NCI-H1436 (cell line): ENCODE results near the gene AGPS.
"Not testable (repeated sequence)": the region's sequence is repeated elsewhere in the genome, so short reads cannot be mapped to it uniquely, and the experiment has no call there.

Source experiments
- DNase-seq: peaks from one replicate; lab custom pipeline; 2025; lab: John Stamatoyannopoulos, UW

AGPS gene

DNA sequence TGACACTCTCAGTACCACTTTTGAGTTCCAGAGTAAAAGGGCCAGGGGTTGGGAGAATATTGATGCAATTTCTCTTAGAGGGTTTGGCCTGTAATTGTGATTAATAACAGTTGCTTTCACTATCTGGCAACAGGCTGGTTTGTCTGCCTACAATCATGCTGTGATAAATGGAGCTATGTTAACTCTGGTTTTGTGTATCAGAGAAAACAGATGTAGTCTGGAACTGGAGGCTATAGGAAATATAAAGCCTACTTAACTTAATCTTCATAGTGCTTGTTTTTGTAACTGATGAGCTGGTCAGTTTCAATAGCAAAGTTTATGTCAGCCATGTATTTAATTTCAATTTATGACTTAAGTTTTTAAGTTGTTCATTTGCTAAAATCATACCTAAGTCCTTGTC lies 138.0 kb downstream of the AGPS start:
- no peak for DNase-seq

DNA sequence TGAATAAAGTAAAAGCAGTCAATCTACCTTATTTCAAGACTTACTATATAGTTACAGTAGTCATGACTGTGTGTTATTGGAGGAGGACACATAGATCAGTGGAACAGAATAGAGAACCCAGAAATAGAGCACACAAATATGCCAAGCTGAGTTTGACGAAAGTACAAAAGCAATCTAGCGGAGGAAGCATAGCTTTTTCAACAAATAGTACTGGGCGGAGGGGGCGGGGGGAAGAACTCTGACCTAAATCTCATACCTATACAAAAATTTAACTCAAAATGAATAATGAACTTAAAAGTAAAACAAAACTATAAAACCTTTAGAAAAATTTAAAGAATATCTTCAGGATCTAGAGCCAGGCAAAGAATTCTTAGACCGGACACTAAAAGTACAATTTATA lies 139.1 kb downstream of the AGPS start:
- no peak for DNase-seq

DNA sequence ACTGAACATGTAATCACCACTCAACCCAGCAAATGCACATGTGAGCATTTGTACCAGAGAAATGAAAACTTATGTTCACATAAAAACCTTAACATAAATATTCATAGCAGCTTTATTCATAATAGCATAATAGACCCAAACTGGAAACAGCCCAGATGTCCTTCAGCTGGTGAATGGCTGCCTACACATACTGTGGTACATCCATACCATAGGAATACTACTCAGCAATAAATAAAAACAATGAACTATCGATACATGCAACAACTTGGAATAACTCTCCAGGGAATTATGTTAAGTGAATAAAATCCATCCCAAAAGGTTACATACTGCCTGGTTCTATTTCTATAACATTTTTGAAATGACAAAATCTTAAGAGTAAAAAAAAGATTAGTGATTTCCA lies 140.0 kb downstream of the AGPS start:
- DNase-seq, result no peak

DNA sequence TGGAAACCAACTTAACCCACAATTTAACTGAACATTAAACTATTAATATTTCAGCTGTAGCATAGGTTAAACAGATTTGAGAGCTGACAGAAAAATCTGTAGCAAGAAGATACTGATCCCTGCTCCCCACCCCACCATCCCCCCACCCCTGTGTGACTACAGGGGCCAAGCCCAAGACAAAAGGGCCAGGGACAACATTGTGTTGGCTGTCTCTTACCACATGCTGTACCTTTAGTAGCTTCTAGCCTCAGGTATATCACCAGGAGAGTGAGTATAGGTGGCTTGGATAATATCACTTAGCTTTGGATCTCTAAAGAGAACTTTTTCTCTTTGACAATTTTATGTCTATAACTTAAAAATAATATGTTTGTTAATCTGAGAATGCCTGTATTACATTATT lies 140.7 kb downstream of the AGPS start:
- no peak for DNase-seq

DNA sequence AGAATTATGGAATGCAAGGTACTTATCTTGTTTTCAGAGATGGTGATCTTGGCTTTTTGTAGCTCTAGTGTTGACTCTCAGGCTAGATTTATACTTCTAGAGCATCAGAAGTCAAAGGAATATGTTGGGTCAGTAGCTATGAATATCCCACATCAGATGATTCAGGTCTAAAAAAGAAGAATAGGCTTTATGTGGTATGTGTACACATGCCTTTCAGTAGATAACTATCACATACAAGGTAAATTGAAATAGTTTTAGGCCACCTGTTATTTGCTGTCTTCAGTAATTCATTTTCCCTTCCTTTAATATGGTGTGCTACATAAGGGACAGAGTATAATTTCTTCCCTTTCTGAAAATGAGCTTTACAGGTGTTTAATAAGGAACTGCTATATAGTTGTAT lies 142.4 kb downstream of the AGPS start:
- DNase-seq, result no peak

DNA sequence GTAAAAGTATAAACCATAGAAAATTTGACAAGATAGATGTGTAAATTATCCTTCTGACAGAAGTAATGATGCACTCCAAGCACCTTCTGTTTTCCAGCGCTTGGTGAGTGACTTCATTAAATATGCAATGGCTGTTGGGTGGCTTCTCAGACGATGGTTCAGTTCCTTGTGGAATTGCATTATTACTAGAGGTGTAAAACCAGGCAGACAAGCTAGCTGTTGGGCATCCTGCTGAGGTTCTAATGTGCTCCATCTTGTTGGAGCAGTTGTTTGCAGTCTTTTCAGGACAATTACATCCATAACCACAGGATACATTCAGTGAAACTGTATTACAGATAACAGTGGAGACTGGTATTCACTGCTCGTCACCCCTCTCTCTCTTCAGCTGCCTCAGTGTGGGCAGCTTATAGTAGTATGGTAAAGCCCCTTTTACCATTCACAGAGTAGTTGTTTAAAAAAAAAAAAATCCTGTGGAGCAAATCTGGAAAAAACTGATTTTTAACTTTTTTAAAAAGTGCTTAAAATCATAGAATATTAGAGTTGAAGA lies 143.5 kb downstream of the AGPS start:
- DNase-seq, result no peak

DNA sequence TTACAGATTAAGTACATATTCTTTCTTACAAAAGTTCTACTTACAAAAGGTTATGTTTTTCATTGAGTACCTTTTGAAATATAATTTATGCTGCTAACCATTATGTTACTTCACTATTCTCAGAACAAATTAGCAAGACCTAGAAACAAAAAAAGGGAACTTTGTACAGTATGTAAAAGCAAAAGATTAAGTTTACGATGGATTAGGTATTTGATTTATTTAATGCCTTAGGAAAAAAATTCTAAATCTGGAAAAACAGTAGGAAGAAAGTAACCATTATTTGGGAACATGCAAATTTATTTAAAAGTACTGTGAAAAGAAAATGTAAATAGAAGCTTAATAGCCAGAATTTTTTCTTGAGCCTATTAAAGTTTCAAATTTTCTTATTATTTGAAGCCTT lies 144.6 kb downstream of the AGPS start:
- DNase-seq, result no peak

DNA sequence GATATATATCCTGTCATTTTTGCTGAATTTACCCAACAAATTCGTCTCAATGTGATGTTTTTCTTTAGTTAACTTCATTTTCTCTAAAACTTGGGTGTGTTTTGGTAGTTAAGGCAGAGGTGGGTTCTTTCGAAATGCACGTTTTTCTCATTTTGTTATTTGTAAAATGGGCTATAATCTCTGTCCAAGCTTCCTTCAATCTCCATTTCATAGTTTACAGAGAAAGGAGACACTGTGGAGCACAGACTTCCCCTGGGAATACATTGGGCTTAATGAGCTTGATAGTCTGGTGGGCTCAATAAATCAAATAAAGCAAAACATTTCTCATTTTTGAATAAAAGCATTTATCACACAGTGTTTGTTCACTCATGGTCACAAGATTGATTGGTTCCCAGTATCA lies 145.1 kb downstream of the AGPS start:
- no peak for DNase-seq

DNA sequence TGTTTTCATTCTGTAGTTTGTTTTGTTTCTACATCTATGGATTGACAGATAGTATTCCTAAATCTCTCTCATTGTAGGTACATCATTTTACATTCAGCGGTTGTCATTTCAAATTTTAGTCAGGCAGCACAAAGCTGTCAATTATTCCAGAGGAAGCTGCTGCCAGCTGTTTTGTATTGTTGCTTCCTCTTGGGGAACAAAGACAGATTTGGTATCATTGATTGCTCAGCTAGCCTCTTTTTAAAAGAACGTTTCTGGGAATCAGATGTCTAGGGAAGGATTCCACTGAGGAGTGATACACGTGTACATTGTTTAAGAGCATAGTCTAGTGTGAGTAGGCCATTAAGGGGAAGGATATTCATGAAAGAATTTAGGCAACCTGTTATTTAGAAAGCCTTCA lies 145.8 kb downstream of the AGPS start:
- DNase-seq, result no peak

DNA sequence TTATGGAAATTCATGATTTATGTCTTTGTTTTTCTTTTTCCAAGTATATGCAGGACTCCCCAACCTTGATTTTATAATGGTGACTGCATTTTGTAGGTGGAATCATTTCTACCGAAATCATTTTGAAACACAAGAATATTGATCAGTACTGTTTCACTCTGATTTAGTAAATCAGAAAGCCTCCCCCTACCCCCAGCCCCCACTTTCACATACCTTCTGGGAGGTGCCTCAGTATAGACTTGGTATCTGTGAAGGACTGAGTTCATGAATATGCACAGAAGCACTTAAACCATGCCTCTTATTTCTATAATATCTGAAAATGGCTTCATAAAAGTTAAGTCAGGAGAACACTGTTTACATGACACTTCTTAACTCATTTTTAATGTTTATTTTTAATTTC lies 147.7 kb downstream of the AGPS start:
- DNase-seq, result no peak

DNA sequence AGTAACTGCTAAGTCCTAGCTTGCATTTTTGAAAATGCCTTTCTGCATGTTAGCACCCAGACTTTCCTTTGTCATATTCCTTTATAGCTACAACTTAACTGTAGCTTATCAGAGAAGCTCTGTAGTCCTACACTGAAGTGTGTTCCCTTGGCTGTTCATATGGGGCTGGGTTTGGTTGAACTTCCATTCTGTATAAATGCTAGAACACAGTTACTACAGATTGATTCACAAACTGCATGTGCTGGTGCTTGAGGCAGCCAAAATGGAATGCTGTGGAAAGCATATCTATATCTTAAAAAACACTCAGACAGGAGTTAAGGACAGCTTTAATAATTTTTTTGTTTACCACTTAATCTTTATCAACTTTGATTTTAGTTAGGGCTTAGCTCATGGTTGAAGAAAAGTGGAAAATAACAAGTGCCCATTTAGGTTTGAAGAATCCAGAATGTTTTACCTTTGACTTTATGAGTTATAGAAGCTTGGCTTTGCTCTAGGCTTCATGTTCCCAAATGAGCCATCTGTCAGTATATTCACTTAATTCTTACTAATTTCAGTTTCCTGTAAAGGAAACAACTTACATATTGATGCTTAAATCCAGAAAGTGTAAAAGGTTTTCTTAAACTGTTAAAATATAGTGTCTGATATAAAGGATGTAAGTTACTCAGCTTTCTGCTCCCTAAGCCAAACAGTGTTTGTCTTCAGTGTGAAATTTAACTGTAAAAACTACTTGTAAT lies 148.9 kb downstream of the AGPS start:
- no peak for DNase-seq

DNA sequence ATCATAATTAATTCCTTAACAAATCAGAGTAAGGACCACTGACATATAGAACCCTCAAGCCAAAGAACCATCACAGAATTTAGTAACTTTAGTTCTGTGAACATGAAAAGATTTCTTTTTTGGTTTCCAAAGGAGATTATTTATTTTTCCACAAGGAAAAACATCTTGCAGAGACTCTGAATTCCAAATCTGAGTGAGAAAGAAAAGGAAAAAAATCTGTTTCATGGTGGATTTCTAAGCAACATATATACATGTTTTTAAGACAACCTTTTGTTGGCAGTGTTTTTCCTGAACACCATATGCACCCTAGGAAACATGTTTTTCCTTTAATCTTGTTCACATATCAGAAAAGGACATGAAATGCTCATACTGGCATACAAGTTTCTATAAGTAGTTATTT lies 149.8 kb downstream of the AGPS start:
- DNase-seq, result no peak

DNA sequence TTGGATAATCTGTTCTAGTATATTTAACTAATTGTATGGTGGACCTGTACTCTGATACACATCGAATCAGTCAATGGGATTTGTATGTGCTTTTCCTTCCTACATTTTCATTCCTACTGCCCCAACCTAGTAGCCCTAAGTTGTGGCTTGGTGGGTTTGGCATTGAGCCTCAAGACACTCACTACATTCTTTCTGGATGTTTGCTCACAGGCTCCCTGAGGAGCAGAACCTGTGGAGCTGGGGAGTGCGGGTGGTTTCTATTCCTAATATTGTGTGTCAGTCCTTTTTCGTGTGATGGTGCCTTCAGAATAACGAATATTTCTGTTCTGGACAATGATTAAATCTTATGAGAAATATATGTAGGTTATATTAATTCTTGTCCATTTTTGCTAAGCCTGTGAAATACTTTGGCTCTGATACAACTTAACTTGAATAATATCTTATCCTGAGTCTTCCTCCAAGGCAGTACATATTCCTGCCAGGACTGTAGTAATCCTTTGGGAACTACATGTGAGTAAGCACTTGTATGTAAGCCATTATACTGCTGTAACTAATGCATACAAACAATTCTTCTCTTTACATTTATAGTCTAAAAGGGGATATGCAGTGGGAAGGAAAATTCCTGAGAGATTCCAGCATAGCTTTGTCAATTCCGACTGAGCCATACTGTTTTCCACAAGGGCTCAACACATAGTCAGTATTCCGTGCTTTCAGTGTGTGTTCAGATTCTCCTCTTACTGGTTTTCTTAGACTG lies 150.6 kb downstream of the AGPS start:
- no peak for DNase-seq

DNA sequence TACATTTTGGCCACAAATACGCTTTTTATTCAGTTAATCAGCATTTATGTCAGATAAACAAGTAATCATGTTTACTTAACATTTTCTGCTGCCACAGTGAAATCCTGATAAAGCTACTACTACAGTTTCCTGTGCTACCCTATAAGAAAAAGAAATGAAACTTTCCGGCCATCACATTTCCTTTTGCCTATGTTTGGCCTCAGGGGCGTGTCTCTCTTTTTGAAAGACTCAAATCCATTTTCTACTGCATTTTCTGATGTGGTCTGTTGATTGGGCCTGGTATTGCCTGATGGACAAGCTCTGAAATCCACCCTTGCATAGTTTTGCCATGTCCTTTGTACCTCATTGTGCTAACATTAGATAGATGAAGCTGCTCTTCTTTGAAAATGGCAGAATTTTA lies 152.6 kb downstream of the AGPS start:
- no peak for DNase-seq

DNA sequence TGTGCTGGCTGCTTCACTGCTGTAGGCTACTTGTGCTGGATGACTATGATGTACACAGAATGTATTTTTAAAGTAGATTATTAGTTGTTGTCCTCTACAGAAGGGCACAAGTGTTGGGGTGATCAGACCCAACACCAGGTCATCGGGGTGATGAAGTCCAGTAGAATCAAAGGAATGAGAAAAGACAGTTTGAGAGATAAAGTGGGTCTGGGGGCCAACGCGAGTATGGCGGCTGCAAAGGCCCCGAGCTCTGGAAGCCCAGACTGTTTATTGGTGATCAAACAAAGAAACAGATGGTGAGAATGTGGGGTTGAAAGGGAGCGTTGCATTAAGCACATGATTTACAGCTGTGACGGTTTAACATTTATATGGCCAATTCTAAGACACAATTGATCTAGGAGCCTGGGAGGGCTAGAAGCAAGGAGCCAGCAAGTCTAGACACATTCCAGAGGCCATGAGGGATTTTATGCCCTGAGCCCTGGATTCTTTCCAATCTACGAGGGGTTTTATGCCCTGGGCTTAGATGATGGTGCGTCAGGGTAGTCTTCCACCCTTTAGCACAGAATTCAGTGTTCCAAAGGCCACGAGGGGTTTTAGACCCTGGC lies 153.5 kb downstream of the AGPS start:
- DNase-seq, result no peak

DNA sequence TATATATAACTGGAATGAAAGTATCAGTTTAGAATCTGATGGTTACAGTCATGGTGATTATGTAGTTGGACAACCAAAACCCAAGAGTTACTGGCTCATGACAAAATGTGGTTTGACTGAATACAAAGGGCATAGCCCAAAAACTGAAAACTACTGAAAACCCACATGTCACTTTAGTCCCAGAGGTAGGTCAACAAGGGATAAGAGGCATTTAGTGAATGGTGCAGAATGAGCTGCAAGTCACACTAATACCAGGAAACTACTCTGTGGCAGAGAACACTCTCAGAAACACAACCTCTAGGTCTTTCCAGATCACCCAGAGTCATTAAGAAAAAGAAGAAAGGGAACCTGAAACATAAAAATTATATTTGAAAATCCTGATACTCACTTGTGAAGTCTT lies 154.5 kb downstream of the AGPS start:
- no peak for DNase-seq

DNA sequence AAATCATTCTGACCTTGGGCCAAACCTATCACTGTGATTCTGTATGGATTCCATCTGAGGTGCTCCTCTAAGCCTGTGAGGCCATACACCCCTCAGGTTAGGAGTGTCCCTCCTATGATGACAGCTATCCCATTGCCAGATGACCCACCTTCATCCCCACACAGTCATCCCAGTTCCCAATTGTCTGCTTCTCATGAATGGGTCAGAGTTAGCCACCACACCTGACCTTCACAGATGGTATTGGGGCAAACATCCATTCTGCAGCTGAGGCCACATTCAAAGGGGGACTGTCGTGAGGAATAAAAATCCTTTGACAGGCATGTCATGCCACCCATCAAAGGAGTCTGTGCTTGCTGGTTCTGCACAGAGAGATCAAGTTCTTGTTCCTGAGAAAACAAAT lies 155.2 kb downstream of the AGPS start:
- DNase-seq, result no peak

DNA sequence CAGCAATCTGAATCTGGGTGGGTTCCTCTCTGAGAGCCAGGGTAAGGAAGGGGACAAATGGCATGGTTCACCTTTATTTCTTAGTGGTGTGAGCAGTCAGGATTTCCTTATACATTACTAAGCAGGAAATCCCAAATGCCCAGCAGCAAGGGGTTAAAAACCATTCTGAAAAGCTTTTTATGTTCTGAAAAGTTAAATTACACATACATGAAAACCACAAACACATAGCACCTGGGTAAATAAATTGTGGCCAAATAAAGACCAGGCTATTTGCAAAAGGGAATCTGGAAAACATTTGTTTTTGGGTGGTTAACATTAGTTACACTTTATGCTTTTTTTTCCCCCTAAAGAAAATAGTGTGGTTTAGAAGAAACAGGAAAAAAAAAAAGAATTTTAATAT lies 156.1 kb downstream of the AGPS start:
- no peak for DNase-seq

DNA sequence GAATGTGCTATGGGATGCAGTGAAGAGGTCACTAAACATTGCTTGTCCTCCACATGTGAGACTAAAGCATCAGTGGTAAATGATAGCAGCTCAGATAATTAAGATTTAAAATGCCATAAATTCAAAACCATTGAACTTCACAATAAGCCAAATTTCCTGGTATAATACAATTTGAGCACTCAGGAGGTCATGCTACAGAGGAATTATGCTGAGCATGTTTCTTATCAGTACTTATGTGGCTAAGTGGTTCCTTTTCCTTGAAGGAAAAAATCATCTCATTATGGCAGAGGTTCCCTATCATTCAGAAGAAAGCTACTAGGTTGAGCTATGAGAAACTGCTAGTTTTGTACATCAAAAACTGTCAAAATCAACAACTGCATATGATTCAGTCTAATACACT lies 156.6 kb downstream of the AGPS start:
- DNase-seq, result no peak

DNA sequence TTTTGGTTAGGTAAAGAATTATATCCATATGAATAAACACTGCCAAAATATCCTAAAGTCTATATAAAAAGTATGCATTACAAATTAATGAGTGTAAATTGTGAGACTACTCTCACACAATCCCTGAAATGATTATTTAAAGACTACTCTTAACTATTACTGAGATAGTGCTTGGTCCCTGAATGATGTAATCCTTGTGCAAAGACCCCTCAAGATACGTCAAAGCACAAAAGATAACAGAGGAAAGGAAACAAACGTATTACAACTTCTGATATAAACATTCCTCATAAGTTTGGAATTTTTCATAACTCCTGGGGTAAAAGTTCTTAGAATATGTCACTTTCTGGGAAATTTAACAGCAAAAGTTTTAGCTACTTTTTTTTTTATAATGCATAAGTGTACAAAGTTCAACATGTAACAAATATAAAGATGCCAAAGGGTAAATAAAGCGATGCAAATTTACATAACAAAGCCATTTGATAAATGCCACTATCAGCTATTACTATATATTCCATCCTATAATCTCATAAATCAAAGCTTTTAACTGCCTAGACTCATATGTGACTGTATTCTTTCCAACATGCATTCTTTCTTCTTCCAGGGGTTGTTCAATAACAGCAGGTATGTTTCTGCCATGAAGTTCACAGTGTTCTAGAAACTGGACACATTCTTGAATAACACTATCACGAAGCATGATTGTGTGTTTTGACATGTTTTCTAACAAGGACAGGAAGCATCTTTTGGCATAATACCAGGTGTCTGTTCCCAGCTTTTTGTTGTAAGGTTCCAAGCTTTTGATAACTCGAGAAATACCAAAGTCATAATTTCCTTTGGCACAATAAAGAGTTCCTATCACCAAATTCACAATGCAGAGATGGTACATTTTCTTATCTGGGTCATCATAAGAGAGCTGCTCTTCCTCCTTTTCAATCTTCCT lies 158.0 kb downstream of the AGPS start:
- no peak for DNase-seq

DNA sequence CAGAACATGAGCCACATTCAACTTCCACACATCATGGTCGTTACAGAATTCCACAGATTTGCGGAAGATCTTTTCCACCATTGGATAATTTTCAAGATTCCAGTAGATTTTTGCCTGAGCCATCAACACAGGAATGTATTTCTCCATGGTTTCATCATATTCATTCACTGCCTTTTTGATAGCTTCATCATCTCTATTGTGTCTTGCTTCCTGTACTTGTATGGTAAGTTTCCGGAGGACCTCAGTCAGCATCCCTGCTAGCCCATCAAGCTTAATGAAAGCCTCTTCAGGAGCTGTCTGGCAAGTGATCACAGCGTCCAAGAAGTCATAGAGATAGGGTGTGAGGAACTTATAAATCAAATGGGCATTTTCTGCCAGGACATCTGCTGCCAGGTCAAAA lies 158.8 kb downstream of the AGPS start:
- not testable (repeated sequence) for DNase-seq

DNA sequence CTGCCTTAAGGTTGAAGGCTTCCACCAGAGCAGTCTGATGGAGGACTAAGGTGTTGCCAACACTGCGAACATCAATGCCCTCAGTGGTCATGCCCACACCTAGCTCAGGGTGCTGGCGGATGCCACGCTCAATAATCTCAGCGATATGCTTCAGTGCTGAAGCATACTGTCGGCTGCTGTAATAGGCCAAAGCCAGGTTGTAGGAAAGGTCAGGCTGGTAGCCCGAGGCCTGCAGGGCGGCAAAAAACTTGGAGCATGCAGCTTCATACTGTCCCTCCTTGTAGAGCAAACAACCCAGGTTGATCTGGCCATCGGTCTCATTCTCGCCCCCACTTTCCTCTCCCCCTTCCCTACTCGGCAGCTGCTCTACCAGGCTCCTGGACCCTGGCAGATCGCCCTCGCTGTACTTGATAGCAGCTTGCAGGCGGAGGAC lies 159.4 kb downstream of the AGPS start:
- peak; percentile 4 for DNase-seq
